ENCODE results near the gene MRGPRX3.

MRGPRX3 gene

GRCh38 chr11:18168372-18168771 lies 36.0 kb downstream of the MRGPRX3 start:
- DNase-seq (ENCODE audit: low spot score), result no peak

- peak; percentile 50 for DNase-seq (ENCODE audit: low spot score)
These were observed 39.1 kb downstream of the MRGPRX3 start for GRCh38 chr11:18171377-18172000.

GRCh38 chr11:18172666-18173065 lies 40.3 kb downstream of the MRGPRX3 start, which contains the start of gene MRGPRX4:
Gene MRGPRX4, plus strand, starts transcription at chr11:18172837. Its CDS starts 420 bp downstream, at chr11:18173257.
- DNase-seq (ENCODE audit: low spot score), result no peak

- no peak for DNase-seq (ENCODE audit: low spot score)
These were observed 41.0 kb downstream of the MRGPRX3 start for GRCh38 chr11:18173225-18173866.
